Measurements from ENCODE around the gene TMEM151B.

TMEM151B gene

DNA sequence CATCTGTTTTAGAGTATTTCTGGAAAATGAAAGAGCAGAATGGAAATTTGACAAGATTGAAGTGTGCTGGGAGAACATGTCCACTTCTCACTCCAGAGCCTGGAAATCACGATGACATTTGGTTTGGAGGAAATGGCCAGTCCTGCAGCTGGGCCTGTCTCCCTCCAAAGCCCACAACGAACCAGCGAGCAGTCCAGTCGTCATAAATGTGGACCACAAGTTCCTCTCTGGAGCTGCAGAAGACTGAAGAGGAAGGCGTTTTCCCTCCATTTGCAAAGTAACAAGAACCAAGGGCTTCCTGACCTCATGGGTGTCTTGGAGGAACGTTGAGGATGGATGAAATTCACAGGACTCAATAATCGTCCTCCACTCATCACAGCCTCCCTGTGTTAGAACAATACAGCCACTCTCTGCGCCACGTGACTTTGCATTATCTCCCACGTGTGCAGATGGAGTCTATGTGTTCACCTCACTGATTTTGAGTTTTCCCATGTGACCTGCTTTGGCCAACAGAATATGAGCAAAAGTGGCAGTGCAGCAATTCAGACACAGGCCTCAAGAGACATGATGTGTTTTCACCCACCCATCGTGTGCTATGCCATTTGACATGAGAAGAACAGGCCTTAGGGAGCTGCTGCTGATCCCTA lies 63.1 kb downstream of the TMEM151B start:
- H3K27ac ChIP-seq = no peak overlapping the region
- ChIA-PET POLR2A (ENCODE audit: low non-redundant PET) (no interaction called here), CTCF (interaction anchor here (0.6 to 1.5 kb wide), 5 partner anchors 20 to 1186 kb away, joined by 3 to 4 read pairs (median 3); partner anchors contain the start of gene AARS2)
- no peak for DNase-seq (ENCODE audit: low spot score)
- TF ChIP-seq, protein P1, sequence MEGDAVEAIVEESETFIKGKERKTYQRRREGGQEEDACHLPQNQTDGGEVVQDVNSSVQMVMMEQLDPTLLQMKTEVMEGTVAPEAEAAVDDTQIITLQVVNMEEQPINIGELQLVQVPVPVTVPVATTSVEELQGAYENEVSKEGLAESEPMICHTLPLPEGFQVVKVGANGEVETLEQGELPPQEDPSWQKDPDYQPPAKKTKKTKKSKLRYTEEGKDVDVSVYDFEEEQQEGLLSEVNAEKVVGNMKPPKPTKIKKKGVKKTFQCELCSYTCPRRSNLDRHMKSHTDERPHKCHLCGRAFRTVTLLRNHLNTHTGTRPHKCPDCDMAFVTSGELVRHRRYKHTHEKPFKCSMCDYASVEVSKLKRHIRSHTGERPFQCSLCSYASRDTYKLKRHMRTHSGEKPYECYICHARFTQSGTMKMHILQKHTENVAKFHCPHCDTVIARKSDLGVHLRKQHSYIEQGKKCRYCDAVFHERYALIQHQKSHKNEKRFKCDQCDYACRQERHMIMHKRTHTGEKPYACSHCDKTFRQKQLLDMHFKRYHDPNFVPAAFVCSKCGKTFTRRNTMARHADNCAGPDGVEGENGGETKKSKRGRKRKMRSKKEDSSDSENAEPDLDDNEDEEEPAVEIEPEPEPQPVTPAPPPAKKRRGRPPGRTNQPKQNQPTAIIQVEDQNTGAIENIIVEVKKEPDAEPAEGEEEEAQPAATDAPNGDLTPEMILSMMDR (conservative IDR thresholded peaks at IDR 0.05; ENCODE audit: low read depth) = no peak

DNA sequence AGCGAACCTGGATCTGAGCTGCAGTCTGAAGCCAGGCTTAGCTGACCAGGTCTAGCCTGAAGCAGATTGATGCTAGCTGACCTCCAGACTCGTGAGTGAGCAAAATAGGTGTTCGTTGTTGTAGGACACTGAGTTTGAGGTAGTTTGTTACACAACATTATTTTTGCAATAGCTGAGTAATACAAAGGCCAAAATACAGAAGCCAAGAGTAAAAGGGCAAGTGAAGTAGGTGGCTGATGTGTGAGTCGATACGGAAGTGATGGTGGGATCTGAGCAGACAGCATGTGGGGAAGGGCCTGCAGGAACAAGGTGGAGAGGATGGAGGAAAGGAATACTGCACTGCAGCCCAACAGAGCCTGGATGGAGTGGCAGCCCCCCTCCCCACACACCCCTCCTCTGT lies 63.7 kb downstream of the TMEM151B start:
- TF ChIP-seq, protein P1 (conservative IDR thresholded peaks at IDR 0.05; ENCODE audit: low read depth) = no peak
- POLR2A ChIA-PET (ENCODE audit: low non-redundant PET) = no interaction called here
- DNase-seq (ENCODE audit: low spot score) = no peak
- no peak overlapping the region for H3K27ac ChIP-seq
- CTCF ChIA-PET = interaction anchor here (1.5 kb wide), 1 partner anchor 21 kb away, joined by 3 read pairs; the partner anchor contains the start of gene AARS2

DNA sequence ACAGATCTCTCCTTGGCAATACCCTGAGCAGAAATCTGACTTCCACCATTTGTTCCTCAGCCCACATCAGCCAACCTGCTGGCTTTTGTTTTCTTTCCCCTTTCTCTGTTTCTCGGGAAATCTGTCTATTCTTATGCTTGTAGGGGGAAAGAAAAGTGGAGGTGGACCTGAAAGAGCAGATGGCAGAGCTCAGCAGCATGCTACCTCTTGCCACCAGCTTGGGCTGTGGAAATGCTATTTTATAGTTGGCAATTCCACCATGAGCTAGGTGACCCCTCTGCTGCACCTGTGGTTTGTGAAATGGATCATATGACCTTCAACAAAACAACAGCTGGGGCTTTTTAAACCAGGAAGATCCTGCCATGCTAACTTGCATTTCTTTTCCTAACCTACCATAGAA lies 65.4 kb downstream of the TMEM151B start:
- no peak overlapping the region for H3K27ac ChIP-seq
- DNase-seq (ENCODE audit: low spot score) = no peak
- TF ChIP-seq, protein P1 (conservative IDR thresholded peaks at IDR 0.05; ENCODE audit: low read depth) = no peak
- POLR2A ChIA-PET (ENCODE audit: low non-redundant PET) = no interaction called here
- CTCF ChIA-PET = interaction anchor here (0.7 kb wide), 1 partner anchor 73 kb away, joined by 3 read pairs; no protein-coding TSS in a partner anchor

- CTCF ChIA-PET = interaction anchor here (0.9 to 3.2 kb wide), 8 partner anchors 30 to 242 kb away, joined by 3 to 48 read pairs (median 4); partner anchors contain the start of genes NFKBIE and TMEM151B
Observed at GRCh38 chr6:44338228-44339122, 68.2 kb downstream of the TMEM151B start.

GRCh38 chr6:44339301-44339700 lies 69.1 kb downstream of the TMEM151B start:
- POLR2A ChIA-PET (ENCODE audit: low non-redundant PET) = no interaction called here

More at GRCh38 chr6:44338228-44339122, 68.2 kb downstream of the TMEM151B start:
- TF ChIP-seq, protein P1 (conservative IDR thresholded peaks at IDR 0.05; ENCODE audit: low read depth) = peak; percentile 78
- H3K27ac ChIP-seq = no peak overlapping the region
- POLR2A ChIA-PET (ENCODE audit: low non-redundant PET) = no interaction called here
- DNase-seq (ENCODE audit: low spot score) = peak; percentile 52

More at GRCh38 chr6:44339301-44339700, 69.1 kb downstream of the TMEM151B start:
- TF ChIP-seq, protein P1 (conservative IDR thresholded peaks at IDR 0.05; ENCODE audit: low read depth) = no peak
- DNase-seq (ENCODE audit: low spot score) = no peak
- CTCF ChIA-PET = interaction anchor here (1.2 to 3.2 kb wide), 4 partner anchors 41 to 82 kb away, joined by 3 to 48 read pairs (median 6); partner anchors contain the start of genes NFKBIE, SLC35B2 and TMEM151B
- H3K27ac ChIP-seq = peak overlapping the region; percentile 39

Measured in RWPE1 (cell line).